A549 (cell line): Measurements from ENCODE around the gene NPLOC4. TPM values are rescaled to one million over a fixed set of nuclear protein-coding genes. Genes with fewer than 3 reads are reported as not detected.

Experiments
- ATAC-seq, 2 experiments: fragments of 200-7000 bp in 1 of 2; fragments of >200 bp in 1 of 2; cut with Nextera tagmentation in 1 of 2; cut with Tn5 transposase in 1 of 2; 3 replicates each; pipeline versions ENCODE4 v1.8.0 to v1.9.1; 2018 to 2020; ENCODE audit warnings: mild to moderate bottlenecking in 1 of 2, moderate library complexity in 1 of 2
- CTCF ChIA-PET: fragments of 300-600 bp; sonication (Branson Sonifier 250); formaldehyde crosslinking; extraction: SDS; loops from one replicate; lab custom pipeline; 2021; ENCODE audit warnings: antibody characterized with exemption, inconsistent platforms; lab: Yijun Ruan, JAX
- POLR2A ChIA-PET: fragments of 350-600 bp; formaldehyde crosslinking; extraction: SDS; loops from one replicate; lab custom pipeline; 2021; ENCODE audit warnings: antibody characterized with exemption, inconsistent platforms; lab: Yijun Ruan, JAX
- DNase-seq, 2 experiments: peaks; one replicate each; pipeline versions ENCODE4 v3.0.0 to v3.0.0-alpha.2; 2011 to 2016; ENCODE audit warnings: low read depth in 1 of 2, low spot score in 1 of 2
- FAIRE-seq: peaks from 2 replicates; lab custom pipeline; 2011; peaks lifted over from hg19 to GRCh38; lab: Jason Lieb, UNC
- H3K27ac ChIP-seq, 2 experiments: fragments of >200 bp; sonication (Bioruptor Twin); formaldehyde crosslinking; 3 replicates each; pipeline ENCODE4 v1.5.1; 2016 to 2017
- H3K4me1 ChIP-seq: fragments of >200 bp; sonication (Bioruptor Twin); formaldehyde crosslinking; 3 replicates; pipeline ENCODE4 v1.6.1; 2016
- H3K4me2 ChIP-seq: fragments of >200 bp; sonication (Bioruptor Twin); formaldehyde crosslinking; 3 replicates; pipeline ENCODE4 v1.6.1; 2016
- H3K4me3 ChIP-seq: fragments of >200 bp; sonication (Bioruptor Twin); formaldehyde crosslinking; 3 replicates; pipeline ENCODE4 v1.5.1; 2016
- H3K9me3 ChIP-seq: fragments of >200 bp; sonication (Bioruptor Twin); formaldehyde crosslinking; 3 replicates; pipeline ENCODE4 v1.6.1; 2016
- CBX2 ChIP-seq: fragments of 200-600 bp; sonication (generic); IDR thresholded peaks from 2 replicates; pipeline ENCODE4 v1.6.1; 2016; ENCODE audit warnings: low read depth, mild to moderate bottlenecking, borderline replicate concordance
- CEBPB ChIP-seq, 2 experiments: fragments of >200 bp in 1 of 2; sonication (Bioruptor Twin) in 1 of 2; formaldehyde crosslinking in 1 of 2; IDR thresholded peaks; 2 replicates each; pipeline ENCODE4 v1.6.1; 2012 to 2016
- CHD2 ChIP-seq: fragments of 150-350 bp; IDR thresholded peaks from 2 replicates; pipeline ENCODE4 v1.6.1; 2014; ENCODE audit warnings: low read length; ENCODE audit not compliant: partially characterized antibody
- CHD4 ChIP-seq: fragments of 200-600 bp; sonication (generic); IDR thresholded peaks from 2 replicates; pipeline ENCODE4 v1.6.1; 2016; ENCODE audit warnings: antibody characterized with exemption, mild to moderate bottlenecking, borderline replicate concordance
- EHF ChIP-seq: fragments of 250-450 bp; sonication (Bioruptor Pico); IDR thresholded peaks from 2 replicates; pipeline ENCODE4 v1.5.0; 2020; ENCODE audit warnings: mild to moderate bottlenecking
- EHMT2 ChIP-seq: fragments of 200-600 bp; sonication (generic); IDR thresholded peaks from 2 replicates; pipeline ENCODE4 v1.6.1; 2016; ENCODE audit warnings: antibody characterized with exemption, low read depth, mild to moderate bottlenecking, moderate library complexity
- ESRRA ChIP-seq: fragments of 150-350 bp; IDR thresholded peaks from 2 replicates; pipeline ENCODE4 v1.6.1; 2014; ENCODE audit warnings: mild to moderate bottlenecking, low read length, borderline replicate concordance
- FOXS1 ChIP-seq: fragments of 250-450 bp; sonication (Bioruptor Pico); IDR thresholded peaks from 2 replicates; pipeline ENCODE4 v1.5.0; 2020; ENCODE audit warnings: mild to moderate bottlenecking, moderate library complexity
- GATA3 ChIP-seq: IDR thresholded peaks from 2 replicates; pipeline ENCODE4 v1.6.1; 2012; ENCODE audit warnings: borderline replicate concordance
- HDAC2 ChIP-seq: fragments of 200-600 bp; sonication (generic); IDR thresholded peaks from 2 replicates; pipeline ENCODE4 v1.6.1; 2016
- KDM1A ChIP-seq: fragments of 200-600 bp; sonication (generic); IDR thresholded peaks from 2 replicates; pipeline ENCODE4 v1.6.1; 2016; ENCODE audit warnings: low read depth, mild to moderate bottlenecking
- MAFK ChIP-seq: fragments of 450-650 bp; IDR thresholded peaks from 2 replicates; pipeline ENCODE4 v1.6.1; 2014; ENCODE audit not compliant: partially characterized antibody
- MAZ ChIP-seq: fragments of 150-350 bp; IDR thresholded peaks from 2 replicates; pipeline ENCODE4 v1.6.1; 2014; ENCODE audit warnings: antibody characterized with exemption, low read depth, low read length, borderline replicate concordance
- MYC ChIP-seq: IDR thresholded peaks from 2 replicates; pipeline ENCODE4 v1.6.1; 2012; ENCODE audit warnings: mild to moderate bottlenecking, inconsistent platforms, low read length, improper control_type of control experiment, borderline replicate concordance
- NPAS2 ChIP-seq: fragments of 250-450 bp; sonication (Bioruptor Pico); IDR thresholded peaks from 2 replicates; pipeline ENCODE4 v1.8.0; 2022; ENCODE audit warnings: mild to moderate bottlenecking, moderate library complexity, borderline replicate concordance
- PHF8 ChIP-seq: fragments of 200-600 bp; sonication (generic); IDR thresholded peaks from 2 replicates; pipeline ENCODE4 v1.6.1; 2016; ENCODE audit warnings: low read depth, mild to moderate bottlenecking, antibody characterized with exemption, moderate library complexity, borderline replicate concordance
- POLR2A ChIP-seq: IDR thresholded peaks from 2 replicates; pipeline ENCODE4 v1.6.1; 2012; ENCODE audit warnings: mild to moderate bottlenecking, low read length
- RAD21 ChIP-seq, 2 experiments: fragments of >200 bp in 1 of 2; sonication (Bioruptor Twin) in 1 of 2; formaldehyde crosslinking in 1 of 2; IDR thresholded peaks in 1 of 2; conservative IDR thresholded peaks in 1 of 2; 2 replicates in 1 of 2; 3 replicates in 1 of 2; pipeline ENCODE4 v1.6.1; 2012 to 2018; ENCODE audit warnings: inconsistent platforms in 1 of 2
- RARB ChIP-seq: fragments of 250-450 bp; sonication (Bioruptor Pico); IDR thresholded peaks from 2 replicates; pipeline ENCODE4 v1.8.0; 2021; ENCODE audit warnings: mild to moderate bottlenecking, moderate library complexity
- ZSCAN20 ChIP-seq: fragments of 250-450 bp; sonication (Bioruptor Pico); IDR thresholded peaks from 2 replicates; pipeline ENCODE4 v1.8.0; 2022; ENCODE audit warnings: mild to moderate bottlenecking, moderate library complexity
- WGBS: methylation state at CpG from one replicate; pipeline ENCODE4 v1.1.6; 2017; ENCODE audit errors: missing lambda C conversion rate; 5-methylcytosine and 5-hydroxymethylcytosine counted together
- polyA plus RNA-seq, 4 experiments: library from polyadenylated mRNA; depleted of rRNA in 3 of 4; stranded (reverse); fragments of >200 nt; fragmentation: RNase III in 1 of 4; extraction: RNeasy Plus Mini Kit Qiagen cat#74134 plus additional on column Dnase treatment in 1 of 4; gene quantifications; 2 replicates in 3 of 4; 3 replicates in 1 of 4; pipeline ENCODE4 v1.2.3, GENCODE V29; 2011 to 2017
- TF ChIP-seq, protein P1 (sequence below): IDR thresholded peaks from 2 replicates; pipeline ENCODE4 v1.6.1; 2012
- TF ChIP-seq, protein P2 (sequence below): IDR thresholded peaks from 2 replicates; pipeline ENCODE4 v1.6.1; 2012
- TF ChIP-seq, protein P3 (sequence below): IDR thresholded peaks from 2 replicates; pipeline ENCODE4 v1.6.1; 2012; ENCODE audit warnings: low read depth, borderline replicate concordance
- TF ChIP-seq, protein P4 (sequence below): fragments of >200 bp; sonication (Bioruptor Twin); formaldehyde crosslinking; IDR thresholded peaks from 3 replicates; pipeline ENCODE4 v1.5.1; 2016
- TF ChIP-seq, protein P5 (sequence below): fragments of 250-450 bp; sonication (Bioruptor Pico); IDR thresholded peaks from 2 replicates; pipeline ENCODE4 v1.5.0; 2020; ENCODE audit warnings: low read depth, mild to moderate bottlenecking, moderate library complexity
- TF ChIP-seq, protein P6 (sequence below): fragments of 150-350 bp; IDR thresholded peaks from 2 replicates; pipeline ENCODE4 v1.6.1; 2014; ENCODE audit warnings: low read depth, mild to moderate bottlenecking, low read length
- TF ChIP-seq, protein P7 (sequence below): fragments of >200 bp; sonication (Bioruptor Twin); formaldehyde crosslinking; IDR thresholded peaks from 3 replicates; pipeline ENCODE4 v1.6.1; 2016

NPLOC4 gene
- polyA plus RNA-seq, 2 of the 4 experiments (the other 2 are of a cell fraction), result 98.5 to 101 TPM

DNA sequence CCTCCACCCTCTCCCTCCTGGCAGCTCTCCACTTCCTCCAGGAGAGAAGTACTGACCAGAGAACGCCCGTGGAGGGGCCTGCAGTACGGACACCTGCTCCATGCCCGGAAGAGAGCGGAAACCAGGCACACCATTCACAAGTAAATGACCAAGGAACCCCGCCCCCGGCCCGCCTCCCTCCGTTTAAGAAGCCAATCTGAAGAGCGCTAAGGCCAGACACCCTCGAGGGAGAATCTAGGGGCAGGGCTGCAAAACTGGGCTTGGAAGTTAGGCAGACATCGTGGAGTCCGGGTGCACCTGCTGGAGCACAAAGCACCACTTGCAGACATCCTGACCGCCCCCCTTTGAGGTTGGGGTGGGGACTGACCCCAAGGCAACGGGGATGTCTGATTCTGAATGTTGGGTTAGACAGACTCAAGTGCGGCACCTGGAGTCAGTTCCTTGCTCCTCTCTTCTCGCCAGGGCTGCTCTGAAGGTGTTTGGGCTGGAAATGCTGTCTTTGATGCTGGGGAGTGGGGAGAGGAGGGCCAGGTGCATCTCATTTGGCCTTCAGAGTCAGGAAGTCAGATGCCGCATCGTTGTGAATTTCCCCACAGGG is 83.8 kb downstream of the NPLOC4 start:
- POLR2A ChIA-PET, result interaction anchor here (1.0 to 2.1 kb wide), 5 partner anchors 10 to 42 kb away, joined by 3 to 15 read pairs (median 7); partner anchors contain the start of gene ACTG1
- WGBS, result 2% methylated on average over 19 of the region's 19 CpGs
- Histone ChIP-seq H3K27ac (peak overlapping the region; percentile 84 to 97), H3K4me3 (peak overlapping the region; percentile 86), H3K4me1 (peaks cover 50% of the 10 kb centered on the region), H3K9me3 (no peaks in the 10 kb centered on the region), H3K4me2 (peak overlapping the region; percentile 93)
- no peak for FAIRE-seq
- CTCF ChIA-PET, result interaction anchor here (0.9 to 45.0 kb wide), 11 partner anchors 10 to 300 kb away, joined by 3 to 1604 read pairs (median 6); partner anchors contain the start of gene BAHCC1
- peak; percentile 92 to 97 for DNase-seq
- ATAC-seq, result peak; percentile 75 to 84
- TF ChIP-seq, protein P1, sequence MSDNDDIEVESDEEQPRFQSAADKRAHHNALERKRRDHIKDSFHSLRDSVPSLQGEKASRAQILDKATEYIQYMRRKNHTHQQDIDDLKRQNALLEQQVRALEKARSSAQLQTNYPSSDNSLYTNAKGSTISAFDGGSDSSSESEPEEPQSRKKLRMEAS, result peak; percentile 64
- TF ChIP-seq, protein P2, sequence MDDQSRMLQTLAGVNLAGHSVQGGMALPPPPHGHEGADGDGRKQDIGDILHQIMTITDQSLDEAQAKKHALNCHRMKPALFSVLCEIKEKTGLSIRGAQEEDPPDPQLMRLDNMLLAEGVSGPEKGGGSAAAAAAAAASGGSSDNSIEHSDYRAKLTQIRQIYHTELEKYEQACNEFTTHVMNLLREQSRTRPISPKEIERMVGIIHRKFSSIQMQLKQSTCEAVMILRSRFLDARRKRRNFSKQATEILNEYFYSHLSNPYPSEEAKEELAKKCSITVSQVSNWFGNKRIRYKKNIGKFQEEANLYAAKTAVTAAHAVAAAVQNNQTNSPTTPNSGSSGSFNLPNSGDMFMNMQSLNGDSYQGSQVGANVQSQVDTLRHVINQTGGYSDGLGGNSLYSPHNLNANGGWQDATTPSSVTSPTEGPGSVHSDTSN, result 0 out of 2 replicates have a peak, but pooled peaks have one; percentile 13
- no peak for TF ChIP-seq KDM1A
- TF ChIP-seq ESRRA, result no peak
- TF ChIP-seq EHF (CRISPR knock-in tag), result no peak
- TF ChIP-seq NPAS2 (CRISPR knock-in tag), result no peak
- no peak for TF ChIP-seq MAFK
- no peak for TF ChIP-seq CEBPB (IDR thresholded peaks at IDR 0.05)
- TF ChIP-seq CHD4, result no peak
- peak; percentile 75 for TF ChIP-seq POLR2A
- no peak for TF ChIP-seq GATA3
- peak; percentile 30 for TF ChIP-seq CHD2
- no peak for TF ChIP-seq RARB
- no peak for TF ChIP-seq ZSCAN20 (CRISPR knock-in tag)
- TF ChIP-seq FOXS1 (CRISPR knock-in tag), result no peak
- TF ChIP-seq, protein P3, sequence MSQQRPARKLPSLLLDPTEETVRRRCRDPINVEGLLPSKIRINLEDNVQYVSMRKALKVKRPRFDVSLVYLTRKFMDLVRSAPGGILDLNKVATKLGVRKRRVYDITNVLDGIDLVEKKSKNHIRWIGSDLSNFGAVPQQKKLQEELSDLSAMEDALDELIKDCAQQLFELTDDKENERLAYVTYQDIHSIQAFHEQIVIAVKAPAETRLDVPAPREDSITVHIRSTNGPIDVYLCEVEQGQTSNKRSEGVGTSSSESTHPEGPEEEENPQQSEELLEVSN, result peak; percentile 46; the same call in 1 of the 2 replicates
- TF ChIP-seq MYC, result no peak
- TF ChIP-seq, protein P4, sequence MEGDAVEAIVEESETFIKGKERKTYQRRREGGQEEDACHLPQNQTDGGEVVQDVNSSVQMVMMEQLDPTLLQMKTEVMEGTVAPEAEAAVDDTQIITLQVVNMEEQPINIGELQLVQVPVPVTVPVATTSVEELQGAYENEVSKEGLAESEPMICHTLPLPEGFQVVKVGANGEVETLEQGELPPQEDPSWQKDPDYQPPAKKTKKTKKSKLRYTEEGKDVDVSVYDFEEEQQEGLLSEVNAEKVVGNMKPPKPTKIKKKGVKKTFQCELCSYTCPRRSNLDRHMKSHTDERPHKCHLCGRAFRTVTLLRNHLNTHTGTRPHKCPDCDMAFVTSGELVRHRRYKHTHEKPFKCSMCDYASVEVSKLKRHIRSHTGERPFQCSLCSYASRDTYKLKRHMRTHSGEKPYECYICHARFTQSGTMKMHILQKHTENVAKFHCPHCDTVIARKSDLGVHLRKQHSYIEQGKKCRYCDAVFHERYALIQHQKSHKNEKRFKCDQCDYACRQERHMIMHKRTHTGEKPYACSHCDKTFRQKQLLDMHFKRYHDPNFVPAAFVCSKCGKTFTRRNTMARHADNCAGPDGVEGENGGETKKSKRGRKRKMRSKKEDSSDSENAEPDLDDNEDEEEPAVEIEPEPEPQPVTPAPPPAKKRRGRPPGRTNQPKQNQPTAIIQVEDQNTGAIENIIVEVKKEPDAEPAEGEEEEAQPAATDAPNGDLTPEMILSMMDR, result no peak
- no peak for TF ChIP-seq PHF8
- TF ChIP-seq, protein P5, sequence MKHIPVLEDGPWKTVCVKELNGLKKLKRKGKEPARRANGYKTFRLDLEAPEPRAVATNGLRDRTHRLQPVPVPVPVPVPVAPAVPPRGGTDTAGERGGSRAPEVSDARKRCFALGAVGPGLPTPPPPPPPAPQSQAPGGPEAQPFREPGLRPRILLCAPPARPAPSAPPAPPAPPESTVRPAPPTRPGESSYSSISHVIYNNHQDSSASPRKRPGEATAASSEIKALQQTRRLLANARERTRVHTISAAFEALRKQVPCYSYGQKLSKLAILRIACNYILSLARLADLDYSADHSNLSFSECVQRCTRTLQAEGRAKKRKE (CRISPR knock-in tag), result no peak
- TF ChIP-seq, protein P6, sequence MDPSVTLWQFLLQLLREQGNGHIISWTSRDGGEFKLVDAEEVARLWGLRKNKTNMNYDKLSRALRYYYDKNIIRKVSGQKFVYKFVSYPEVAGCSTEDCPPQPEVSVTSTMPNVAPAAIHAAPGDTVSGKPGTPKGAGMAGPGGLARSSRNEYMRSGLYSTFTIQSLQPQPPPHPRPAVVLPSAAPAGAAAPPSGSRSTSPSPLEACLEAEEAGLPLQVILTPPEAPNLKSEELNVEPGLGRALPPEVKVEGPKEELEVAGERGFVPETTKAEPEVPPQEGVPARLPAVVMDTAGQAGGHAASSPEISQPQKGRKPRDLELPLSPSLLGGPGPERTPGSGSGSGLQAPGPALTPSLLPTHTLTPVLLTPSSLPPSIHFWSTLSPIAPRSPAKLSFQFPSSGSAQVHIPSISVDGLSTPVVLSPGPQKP, result no peak
- no peak for TF ChIP-seq HDAC2
- TF ChIP-seq, protein P7, sequence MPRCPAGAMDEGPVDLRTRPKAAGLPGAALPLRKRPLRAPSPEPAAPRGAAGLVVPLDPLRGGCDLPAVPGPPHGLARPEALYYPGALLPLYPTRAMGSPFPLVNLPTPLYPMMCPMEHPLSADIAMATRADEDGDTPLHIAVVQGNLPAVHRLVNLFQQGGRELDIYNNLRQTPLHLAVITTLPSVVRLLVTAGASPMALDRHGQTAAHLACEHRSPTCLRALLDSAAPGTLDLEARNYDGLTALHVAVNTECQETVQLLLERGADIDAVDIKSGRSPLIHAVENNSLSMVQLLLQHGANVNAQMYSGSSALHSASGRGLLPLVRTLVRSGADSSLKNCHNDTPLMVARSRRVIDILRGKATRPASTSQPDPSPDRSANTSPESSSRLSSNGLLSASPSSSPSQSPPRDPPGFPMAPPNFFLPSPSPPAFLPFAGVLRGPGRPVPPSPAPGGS, result 0 out of 3 replicates have a peak, but pooled peaks have one; percentile 12
- no peak for TF ChIP-seq MAZ
- TF ChIP-seq EHMT2, result no peak
- no peak for TF ChIP-seq CBX2
- peak in 1 of 2 experiments; percentile 23; a peak in 3 of 5 replicates for TF ChIP-seq RAD21 (conservative IDR thresholded peaks at IDR 0.05 in 1 of 2, IDR thresholded peaks at IDR 0.05 in 1 of 2)
